Testis (tissue), 3 donors: ENCODE data around the gene HECA. TPM values are rescaled to one million over a fixed set of nuclear protein-coding genes. Genes with fewer than 3 reads are reported as not detected.
"Not testable (repeated sequence)": the region's sequence is repeated elsewhere in the genome, so short reads cannot be mapped to it uniquely, and the experiment has no call there.

Experiments used
- DNase-seq: peaks from one replicate; pipeline ENCODE4 v3.0.0-alpha.2; 2019
- H3K27ac ChIP-seq, 2 donors: fragments of 200-600 bp; sonication (generic); one replicate each; pipeline ENCODE4 v1.5.1; 2019
- H3K27me3 ChIP-seq: fragments of 200-600 bp; sonication (generic); one replicate; pipeline ENCODE4 v1.5.1; 2019
- H3K36me3 ChIP-seq: fragments of 200-600 bp; sonication (generic); one replicate; pipeline ENCODE4 v1.5.1; 2017; ENCODE audit warnings: low read depth; ENCODE audit errors: missing control alignments
- H3K4me1 ChIP-seq: fragments of 200-600 bp; sonication (generic); one replicate; pipeline ENCODE4 v1.5.1; 2019
- H3K4me3 ChIP-seq, 2 donors: fragments of 200-600 bp; sonication (generic); one replicate each; pipeline ENCODE4 v1.5.1; 2017 to 2019
- H3K9me3 ChIP-seq: fragments of 200-600 bp; sonication (generic); one replicate; pipeline ENCODE4 v1.5.1; 2017
- POLR2A ChIP-seq: fragments of 450-650 bp; IDR thresholded peaks from one replicate; pipeline ENCODE4 v1.6.1; 2017; ENCODE audit warnings: antibody characterized with exemption, mild to moderate bottlenecking, moderate library complexity
- WGBS, 2 donors: methylation state at CpG; one replicate each; pipeline ENCODE4 v1.1.5; 2018; 5-methylcytosine and 5-hydroxymethylcytosine counted together
- intact Hi-C: fragments of 100-400 bp; cut with DNase I; formaldehyde crosslinking; loops from one replicate; pipeline ENCODE4 v1.15.1; 2023; ENCODE audit warnings: low total_unique reads
- polyA plus RNA-seq: library from polyadenylated mRNA; stranded (reverse); fragments of 350-450 nt; fragmentation: Illumina TruSeq; extraction: RNeasy Lipid Tissue Mini Kit (QIAGEN cat#74804); gene quantifications from one replicate; pipeline ENCODE4 v1.2.3, GENCODE V29; 2014; ENCODE audit warnings: low read depth, low replicate concordance; ENCODE audit not compliant: insufficient read depth
- total RNA-seq, 2 donors: library from RNA; depleted of rRNA; stranded (reverse); fragments of >200 nt; gene quantifications; one replicate each; pipeline ENCODE4 v1.2.3, GENCODE V29; 2016
- TF ChIP-seq, protein P1 (sequence below), 3 experiments: fragments of 450-650 bp in 2 of 3; fragments of 200-600 bp in 1 of 3; sonication (generic) in 1 of 3; IDR thresholded peaks; one replicate each; pipeline ENCODE4 v1.5.1; 2016 to 2019; ENCODE audit warnings: antibody characterized with exemption in 3 of 3, mild to moderate bottlenecking in 2 of 3, moderate library complexity in 1 of 3

Gene HECA
- total and polyA plus RNA-seq, 3 donors from 2014 or later, result 19.1 to 47.4 (median 40.2) TPM

DNA sequence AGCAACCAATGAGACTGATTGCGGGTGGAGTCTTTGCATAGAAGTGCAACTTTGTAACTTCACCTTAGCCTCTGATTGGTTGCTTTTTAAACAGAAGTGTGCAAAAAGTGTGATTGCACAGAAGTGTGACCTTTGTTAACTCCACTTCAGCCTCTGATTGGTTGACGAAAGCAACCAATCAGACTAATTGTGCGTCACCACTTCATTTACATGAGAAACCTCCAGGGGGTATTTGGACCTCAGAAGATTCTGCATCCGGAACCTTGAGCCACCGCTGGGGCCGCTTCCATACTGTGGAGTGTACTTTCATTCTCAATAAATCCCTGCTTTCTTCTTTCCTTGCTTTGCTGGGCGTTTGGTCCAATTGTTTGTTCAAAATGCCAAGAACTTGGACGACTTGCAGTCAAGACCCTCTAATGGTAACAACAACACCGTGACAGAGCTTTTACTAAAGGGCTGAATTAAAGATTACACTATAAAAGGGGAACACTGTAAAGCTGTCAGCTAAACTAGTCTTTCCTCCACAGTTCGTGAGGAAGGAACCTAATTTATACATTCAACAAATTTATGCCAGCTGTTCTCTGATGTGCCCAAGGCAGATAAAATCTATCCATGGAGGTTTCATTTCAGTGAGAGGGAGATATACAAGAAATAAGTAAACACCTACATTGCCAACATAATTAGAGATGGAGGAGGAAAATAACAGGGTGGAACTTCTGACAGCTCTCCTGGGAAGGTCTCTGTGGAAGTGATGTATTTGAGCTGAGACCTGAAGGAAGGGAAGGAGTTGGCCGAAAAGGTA, 1.4 kb upstream of the HECA start:
- Histone ChIP-seq H3K4me3 (no peak overlapping the region), H3K36me3 (no peaks in the 10 kb centered on the region), H3K4me1 (peaks cover 13% of the 10 kb centered on the region), H3K27ac (peak overlapping the region in 1 of 2 donors; percentile 98), H3K9me3 (no peaks in the 10 kb centered on the region), H3K27me3 (no peaks in the 10 kb centered on the region)
- 38 to 48% methylated on average over 11 of the region's 11 CpGs for WGBS, 2 donors
- peak; percentile 51 for DNase-seq
- no peak for TF ChIP-seq POLR2A
- TF ChIP-seq, protein P1, sequence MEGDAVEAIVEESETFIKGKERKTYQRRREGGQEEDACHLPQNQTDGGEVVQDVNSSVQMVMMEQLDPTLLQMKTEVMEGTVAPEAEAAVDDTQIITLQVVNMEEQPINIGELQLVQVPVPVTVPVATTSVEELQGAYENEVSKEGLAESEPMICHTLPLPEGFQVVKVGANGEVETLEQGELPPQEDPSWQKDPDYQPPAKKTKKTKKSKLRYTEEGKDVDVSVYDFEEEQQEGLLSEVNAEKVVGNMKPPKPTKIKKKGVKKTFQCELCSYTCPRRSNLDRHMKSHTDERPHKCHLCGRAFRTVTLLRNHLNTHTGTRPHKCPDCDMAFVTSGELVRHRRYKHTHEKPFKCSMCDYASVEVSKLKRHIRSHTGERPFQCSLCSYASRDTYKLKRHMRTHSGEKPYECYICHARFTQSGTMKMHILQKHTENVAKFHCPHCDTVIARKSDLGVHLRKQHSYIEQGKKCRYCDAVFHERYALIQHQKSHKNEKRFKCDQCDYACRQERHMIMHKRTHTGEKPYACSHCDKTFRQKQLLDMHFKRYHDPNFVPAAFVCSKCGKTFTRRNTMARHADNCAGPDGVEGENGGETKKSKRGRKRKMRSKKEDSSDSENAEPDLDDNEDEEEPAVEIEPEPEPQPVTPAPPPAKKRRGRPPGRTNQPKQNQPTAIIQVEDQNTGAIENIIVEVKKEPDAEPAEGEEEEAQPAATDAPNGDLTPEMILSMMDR (IDR thresholded peaks at IDR 0.05), result no peak
- intact Hi-C loops, result no loop called here

DNA sequence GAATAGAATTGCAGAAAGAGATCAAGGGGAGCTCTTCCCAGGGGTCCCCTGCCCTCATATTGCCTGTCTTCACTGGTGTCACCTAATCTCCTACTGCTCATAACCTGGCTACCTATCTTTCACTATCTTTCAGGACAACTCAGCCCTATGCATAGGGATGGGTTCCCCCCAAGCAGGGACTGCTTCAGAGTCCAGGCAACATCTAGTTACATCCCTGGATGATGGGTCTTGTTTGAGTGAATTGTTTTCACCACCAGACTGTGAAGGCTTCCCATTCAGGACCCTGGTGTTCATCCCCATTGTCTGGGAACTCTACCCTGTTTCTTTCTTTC, 850 bp upstream of the HECA start:
- Histone ChIP-seq H3K27me3 (no peaks in the 10 kb centered on the region), H3K4me1 (peaks cover 13% of the 10 kb centered on the region), H3K36me3 (no peaks in the 10 kb centered on the region), H3K4me3 (peak overlapping the region in 1 of 2 donors; percentile 78), H3K9me3 (no peaks in the 10 kb centered on the region), H3K27ac (peak overlapping the region in 1 of 2 donors; percentile 98)
- TF ChIP-seq, protein P1 (IDR thresholded peaks at IDR 0.05), result no peak
- no peak for TF ChIP-seq POLR2A
- intact Hi-C loops, result no loop called here
- DNase-seq, result no peak

DNA sequence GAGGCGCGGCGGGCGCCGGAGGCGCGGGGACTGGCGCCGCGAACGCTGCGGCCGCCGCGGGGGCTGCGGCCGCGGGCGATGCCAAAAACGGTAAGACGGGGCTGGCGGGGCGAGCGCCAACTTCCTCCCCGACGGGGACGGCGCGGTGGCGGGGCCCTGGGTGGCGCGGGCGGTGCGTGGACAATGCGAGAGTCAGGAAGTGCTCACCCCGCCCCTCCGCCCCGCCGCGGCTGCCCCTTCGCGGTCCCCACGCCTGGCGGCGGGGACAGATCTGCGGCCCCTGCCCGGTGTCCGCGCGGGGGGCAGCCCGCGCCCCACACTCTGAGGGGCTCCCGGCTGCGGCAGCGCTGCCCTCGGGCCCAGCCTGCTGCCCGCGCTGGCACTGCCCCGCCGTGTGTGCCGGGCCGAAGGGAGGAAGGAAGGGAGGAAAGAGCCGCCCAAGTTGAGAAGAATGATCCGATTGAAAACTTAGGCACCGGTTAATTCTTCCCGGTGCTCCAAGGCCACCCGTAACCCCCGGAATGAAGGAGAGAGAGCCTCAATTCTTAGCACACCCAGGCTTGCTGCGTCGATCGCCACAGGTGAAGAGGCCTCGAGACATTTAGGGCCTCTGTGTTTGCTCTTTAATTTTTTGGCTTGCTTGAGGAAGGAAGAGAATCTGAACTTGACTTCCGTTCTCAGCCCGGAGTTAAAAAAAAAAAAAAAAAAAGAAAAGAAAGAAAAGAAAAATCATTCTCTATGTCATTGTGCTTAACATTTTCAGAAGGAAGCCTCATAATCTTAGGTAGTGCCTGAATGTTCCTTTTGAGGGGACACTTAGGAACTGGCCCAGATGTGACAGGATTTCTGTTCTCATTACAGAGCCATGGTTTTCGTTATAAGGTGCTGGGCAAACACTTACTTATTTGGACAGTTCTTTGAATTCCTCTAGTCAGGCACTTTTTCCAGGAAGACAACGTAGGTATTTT, 982 bp downstream of the HECA start:
- TF ChIP-seq POLR2A, result no peak
- TF ChIP-seq, protein P1 (IDR thresholded peaks at IDR 0.05), result no peak
- intact Hi-C loops, result no loop called here
- peak overlapping the region; percentile 78 to 89 for H3K4me3 ChIP-seq
- peaks cover 13% of the 10 kb centered on the region for H3K4me1 ChIP-seq
- no peaks in the 10 kb centered on the region for H3K9me3 ChIP-seq
- DNase-seq, result peak; percentile 61
- H3K27me3 ChIP-seq, result no peaks in the 10 kb centered on the region
- no peaks in the 10 kb centered on the region for H3K36me3 ChIP-seq
- peak overlapping the region; percentile 81 to 98 for H3K27ac ChIP-seq
- WGBS, 2 donors, result 0% methylated on average over 14 to 33 of the region's 76 CpGs

DNA sequence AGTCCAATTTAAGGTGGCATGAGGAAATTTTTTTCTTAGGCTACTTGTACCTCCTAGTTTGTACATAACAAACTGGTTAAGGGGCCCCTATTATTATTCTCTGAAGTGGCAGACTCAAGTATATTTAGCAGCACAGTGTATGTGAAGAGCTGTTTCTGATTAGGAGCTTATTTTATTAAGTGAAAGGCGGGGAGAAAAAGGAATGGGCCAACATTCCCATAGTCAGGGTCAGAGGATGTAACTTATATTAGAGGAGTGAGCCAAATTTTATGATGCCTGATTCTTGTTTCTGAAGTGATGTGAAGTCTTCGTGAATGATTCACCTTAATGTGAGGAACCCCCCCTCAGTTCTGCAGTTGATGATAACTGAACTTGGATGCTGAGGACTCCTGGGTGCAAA, 2.8 kb downstream of the HECA start:
- no peak for TF ChIP-seq POLR2A
- TF ChIP-seq, protein P1 (IDR thresholded peaks at IDR 0.05), result no peak
- Histone ChIP-seq H3K27ac (no peak overlapping the region), H3K4me3 (no peak overlapping the region), H3K9me3 (no peaks in the 10 kb centered on the region), H3K36me3 (no peaks in the 10 kb centered on the region), H3K27me3 (no peaks in the 10 kb centered on the region), H3K4me1 (peaks cover 13% of the 10 kb centered on the region)
- no peak for DNase-seq
- intact Hi-C loops, result no loop called here
- 49 to 63% methylated on average over 2 of the region's 2 CpGs for WGBS, 2 donors

DNA sequence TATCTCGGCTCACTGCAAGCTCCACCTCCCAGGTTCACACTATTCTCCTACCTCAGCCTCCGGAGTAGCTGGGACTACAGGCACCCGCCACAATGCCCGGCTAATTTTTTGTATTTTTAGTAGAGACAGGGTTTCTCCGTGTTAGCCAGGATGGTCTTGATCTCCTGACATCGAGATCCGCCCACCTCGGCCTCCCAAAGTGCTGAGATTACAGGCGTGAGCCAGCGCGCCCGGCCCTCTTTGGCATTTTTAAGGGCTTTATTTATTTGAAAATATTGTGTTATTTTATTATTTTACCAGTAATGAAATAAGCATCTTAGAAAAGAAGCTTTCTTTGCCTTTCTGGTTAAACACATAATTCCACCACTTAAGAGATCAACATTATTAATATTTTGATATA, 6.0 kb downstream of the HECA start:
- H3K4me1 ChIP-seq, result peaks cover 13% of the 10 kb centered on the region
- intact Hi-C loops, H3K27me3 ChIP-seq, H3K4me3 ChIP-seq, H3K36me3 ChIP-seq, H3K27ac ChIP-seq, H3K9me3 ChIP-seq, DNase-seq: not testable (repeated sequence)
- 92 to 93% methylated on average over 12 of the region's 12 CpGs for WGBS, 2 donors
